Skin of body (tissue), 3 donors: ENCODE measurements around the gene OR6K6. TPM values are rescaled to one million over a fixed set of nuclear protein-coding genes. Genes with fewer than 3 reads are reported as not detected.

ENCODE experiments used
- DNase-seq: peaks from one replicate; lab custom pipeline; 2025; lab: John Stamatoyannopoulos, UW
- small RNA-seq: library from RNA; depleted of rRNA; stranded (forward); fragments of <200 nt; gene quantifications from one replicate; pipeline ENCODE3, GENCODE V24; 2014; ENCODE audit warnings: low replicate concordance
- total RNA-seq: library from RNA; depleted of rRNA; stranded (reverse); fragments of >200 nt; gene quantifications from one replicate; pipeline ENCODE4 v1.2.3, GENCODE V29; 2014

The OR6K6 gene
- total RNA-seq, 1 donor from 2014 or later = not detected

GRCh38 chr1:158801396-158801795, 46.9 kb downstream of the OR6K6 start:
- no peak for DNase-seq

- DNase-seq = no peak
These were observed 49.2 kb downstream of the OR6K6 start for GRCh38 chr1:158803678-158804077.

Small RNAs within 50 kb of the gene (small RNA-seq; reads per million reads assigned to genes)
- gene OR2AQ1P = not detected

Other genes with a start within 250 kb of the OR6K6 start
- gene OR6Y1, start 200.3 kb upstream of the OR6K6 start, total RNA-seq = not detected
- not detected for gene OR6P1, start 184.1 kb upstream of the OR6K6 start, total RNA-seq
- gene OR10X1, start 174.8 kb upstream of the OR6K6 start, total RNA-seq = not detected
- not detected for gene OR10Z1, start 149.5 kb upstream of the OR6K6 start, total RNA-seq
- 10.6 TPM for gene SPTA1, start 68.0 kb upstream of the OR6K6 start, total RNA-seq
- not detected for gene OR6K2, start 54.1 kb upstream of the OR6K6 start, total RNA-seq
- gene OR6K3, start 34.0 kb upstream of the OR6K6 start, total RNA-seq = not detected
- not detected for gene OR6N1, start 17.5 kb downstream of the OR6K6 start, total RNA-seq
- gene OR6N2, start 26.5 kb downstream of the OR6K6 start, total RNA-seq = not detected
- 26.3 TPM for gene MNDA, start 76.6 kb downstream of the OR6K6 start, total RNA-seq
- gene PYHIN1, start 176.8 kb downstream of the OR6K6 start, total RNA-seq = 0.20 TPM